Kidney capillary endothelial cell (primary cell): ENCODE results near the gene ASPA.

ENCODE experiments used
- DNase-seq: peaks from one replicate; pipeline ENCODE4 v3.0.0-alpha.2; 2018; ENCODE audit warnings: low spot score

Gene ASPA

GRCh38 chr17:3534881-3535252 is 59.1 kb downstream of the ASPA start:
- DNase-seq, result no peak

GRCh38 chr17:3535253-3535995 is 59.6 kb downstream of the ASPA start:
- DNase-seq, result no peak

- no peak for DNase-seq
Observed at GRCh38 chr17:3536716-3537115, 60.9 kb downstream of the ASPA start.

- no peak for DNase-seq
Observed at GRCh38 chr17:3539881-3540540, 64.2 kb downstream of the ASPA start.

- no peak for DNase-seq
Observed at GRCh38 chr17:3542410-3543088, 66.8 kb downstream of the ASPA start.

- DNase-seq, result no peak
Observed at GRCh38 chr17:3543453-3543852, 67.7 kb downstream of the ASPA start.

- DNase-seq, result no peak
Observed at GRCh38 chr17:3544365-3544764, 68.6 kb downstream of the ASPA start.

- no peak for DNase-seq
Observed at GRCh38 chr17:3545151-3545550, 69.4 kb downstream of the ASPA start.

GRCh38 chr17:3546521-3546920 is 70.7 kb downstream of the ASPA start:
- DNase-seq, result no peak

GRCh38 chr17:3546997-3547396 is 71.2 kb downstream of the ASPA start:
- DNase-seq, result no peak

- DNase-seq, result no peak
Observed at GRCh38 chr17:3547628-3548027, 71.8 kb downstream of the ASPA start.

GRCh38 chr17:3549610-3550162 is 73.9 kb downstream of the ASPA start:
- no peak for DNase-seq

GRCh38 chr17:3551189-3551588 is 75.4 kb downstream of the ASPA start:
- no peak for DNase-seq

GRCh38 chr17:3552916-3553315 is 77.1 kb downstream of the ASPA start:
- no peak for DNase-seq
